HG02678 (cell line): ENCODE measurements around the gene EIF3M.

Source experiments
- ATAC-seq: cut with Tn5 transposase; IDR thresholded peaks from one replicate; pipeline ENCODE4 v1.9.1; 2021; ENCODE audit warnings: mild to moderate bottlenecking, moderate library complexity; ENCODE audit not compliant: unreplicated experiment

EIF3M gene

DNA sequence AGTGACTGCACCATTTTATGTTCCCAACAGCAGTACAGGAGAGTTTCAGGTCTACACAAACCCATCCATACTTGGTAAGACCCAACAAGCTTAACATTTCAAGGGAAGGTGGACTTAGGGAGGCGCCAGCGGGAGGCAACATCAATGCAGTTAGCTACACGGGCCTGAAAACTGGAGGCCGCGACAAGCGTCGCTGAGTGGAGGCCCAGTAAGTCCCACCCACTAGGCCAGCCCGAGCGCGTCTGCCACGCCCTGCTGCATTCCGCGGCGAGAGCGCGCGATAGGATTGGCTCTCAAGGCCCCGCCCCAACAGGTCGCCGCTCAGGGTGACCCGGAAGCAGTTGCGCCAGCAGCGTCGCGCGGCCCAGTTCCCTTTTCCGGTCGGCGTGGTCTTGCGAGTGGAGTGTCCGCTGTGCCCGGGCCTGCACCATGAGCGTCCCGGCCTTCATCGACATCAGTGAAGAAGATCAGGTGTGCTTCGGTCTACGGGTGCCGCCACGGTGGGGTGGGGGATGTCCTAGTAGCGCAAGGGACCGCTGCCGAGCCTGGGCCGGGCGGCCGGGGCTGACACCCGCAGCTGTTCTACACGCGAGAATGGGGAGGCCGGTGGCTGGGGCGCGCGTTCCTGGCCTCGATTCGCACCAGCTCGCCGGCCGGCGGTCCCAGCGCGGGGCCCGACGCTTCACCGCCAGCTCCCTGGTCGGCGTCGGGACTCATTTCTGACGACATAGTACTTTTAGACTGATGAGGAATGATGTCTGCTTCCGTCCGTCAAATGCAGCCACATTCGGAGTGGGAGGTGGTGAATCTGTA, at the start of gene EIF3M:
EIF3M (plus strand) TSS at position 373 of the 813 bp plus-strand sequence; CDS start at position 430, 57 bp downstream.
- peak; percentile 98 for ATAC-seq

DNA sequence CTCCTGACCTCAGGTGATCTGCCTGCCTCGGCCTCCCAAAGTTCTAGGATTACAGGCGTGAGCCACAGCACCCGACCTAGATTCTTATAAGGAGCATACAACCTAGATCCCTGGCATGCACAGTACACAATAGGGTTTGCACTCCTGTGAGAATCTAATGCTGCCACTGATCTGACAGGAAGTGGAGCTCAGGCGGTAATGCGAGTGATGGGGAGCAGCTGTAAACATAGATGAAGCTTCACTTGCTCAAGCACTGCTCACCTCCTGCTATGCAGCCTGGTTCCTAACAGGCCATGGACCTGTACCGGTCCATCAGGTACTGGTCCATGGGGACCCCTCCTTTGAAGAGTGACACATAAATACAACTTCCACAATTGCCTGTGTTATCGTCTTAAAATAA, 44.8 kb upstream of the EIF3M start:
- no peak for ATAC-seq

DNA sequence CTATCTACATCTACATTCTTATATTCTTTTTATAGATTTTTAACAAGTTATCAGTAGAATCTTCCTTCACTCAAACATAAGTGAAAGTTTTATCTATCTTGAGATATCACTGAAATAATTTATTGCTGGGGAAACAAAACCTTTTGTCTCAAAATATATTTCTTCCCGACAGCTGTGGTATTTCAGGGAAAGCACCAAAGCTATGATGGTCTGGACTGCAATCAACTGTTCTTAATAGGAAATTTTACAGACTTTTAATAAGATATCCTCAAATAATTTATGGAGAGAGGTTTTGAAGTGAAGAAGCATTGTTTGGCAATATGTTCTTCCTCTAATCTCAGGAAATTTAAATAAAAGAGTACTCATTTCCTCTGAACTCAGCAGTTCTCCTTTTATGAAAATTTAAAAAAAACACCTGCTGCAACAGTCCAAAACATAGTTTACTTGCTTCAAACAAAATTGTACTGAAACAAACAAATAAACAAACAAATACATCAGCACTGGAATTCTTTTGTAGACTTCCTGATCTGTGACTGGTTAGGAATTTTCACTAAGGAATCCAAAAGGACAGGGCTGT, 33.9 kb upstream of the EIF3M start:
- no peak for ATAC-seq

DNA sequence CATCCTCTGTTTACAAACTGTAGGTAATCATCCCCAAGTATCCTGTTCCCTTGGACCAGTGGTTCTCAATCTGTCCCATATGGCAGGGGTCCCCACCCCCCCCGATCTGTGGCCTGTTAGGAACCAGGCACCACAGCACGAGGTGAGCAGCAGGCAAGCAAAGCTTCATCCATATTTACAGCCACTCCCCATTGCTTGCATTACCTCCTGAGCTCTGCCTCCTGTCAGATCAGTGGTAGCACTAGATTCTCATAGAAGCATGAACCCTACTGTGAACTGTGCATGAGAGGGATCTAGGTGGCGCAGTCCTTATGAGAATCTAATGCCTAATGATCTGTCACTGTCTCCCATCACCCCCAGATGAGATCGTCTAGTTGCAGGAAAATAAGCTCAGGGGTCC, 33.4 kb upstream of the EIF3M start:
- no peak for ATAC-seq

DNA sequence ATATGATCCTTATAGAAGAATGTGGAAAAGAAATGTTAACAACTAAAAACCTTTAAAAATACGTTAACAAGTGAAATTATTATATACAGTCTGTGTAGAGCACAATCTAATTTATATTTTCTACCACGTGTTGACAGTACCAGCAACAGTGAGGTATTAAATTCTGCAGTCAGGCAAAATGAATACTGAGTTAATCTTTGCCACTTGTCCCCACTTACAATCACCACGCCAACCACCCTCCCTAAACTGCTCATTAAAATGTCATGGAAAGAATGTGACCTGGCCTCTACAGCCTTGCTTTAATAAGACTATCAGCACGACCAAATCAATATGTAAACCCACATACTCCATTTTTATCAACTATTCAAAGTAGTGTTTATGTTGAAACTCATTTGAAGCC, 28.5 kb upstream of the EIF3M start:
- ATAC-seq, result no peak

DNA sequence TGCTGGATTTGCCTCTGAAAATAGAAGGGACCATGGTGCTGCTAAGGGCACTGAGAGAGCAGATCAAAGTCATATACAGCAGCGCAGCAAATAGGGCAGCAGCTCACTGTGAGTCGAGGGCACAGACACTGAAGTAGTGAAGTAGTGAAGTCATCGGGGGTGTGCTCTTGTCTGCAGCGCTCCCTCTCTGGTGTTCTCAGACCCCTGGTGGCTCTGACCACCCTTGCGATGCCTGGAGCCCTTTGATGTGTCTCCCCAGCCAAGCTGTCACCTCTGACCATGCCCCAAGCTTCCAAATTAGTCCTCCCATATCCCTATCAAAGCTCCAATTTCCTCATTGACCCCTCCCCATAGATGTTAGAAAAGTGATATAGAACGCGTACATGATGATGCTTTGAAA, 27.7 kb upstream of the EIF3M start:
- no peak for ATAC-seq

DNA sequence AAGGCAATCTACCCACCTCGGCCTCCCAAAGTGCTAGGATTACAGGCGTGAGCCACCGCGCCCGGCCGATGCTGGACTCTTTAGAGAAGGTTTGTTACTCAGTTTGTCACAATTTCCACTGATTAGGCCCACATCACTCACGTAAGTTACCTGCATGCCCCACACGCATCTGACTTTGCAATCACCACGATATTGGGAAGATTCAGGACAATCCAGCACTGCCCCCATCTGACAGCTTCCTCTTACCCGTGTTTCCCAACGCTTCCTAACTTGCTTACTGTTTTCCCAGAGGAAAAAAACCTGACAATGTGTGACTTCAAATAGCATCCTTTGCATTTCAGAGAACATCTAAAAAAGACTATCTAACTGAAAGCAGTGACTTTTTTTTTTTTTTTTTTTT, 21.8 kb upstream of the EIF3M start:
- no peak for ATAC-seq

DNA sequence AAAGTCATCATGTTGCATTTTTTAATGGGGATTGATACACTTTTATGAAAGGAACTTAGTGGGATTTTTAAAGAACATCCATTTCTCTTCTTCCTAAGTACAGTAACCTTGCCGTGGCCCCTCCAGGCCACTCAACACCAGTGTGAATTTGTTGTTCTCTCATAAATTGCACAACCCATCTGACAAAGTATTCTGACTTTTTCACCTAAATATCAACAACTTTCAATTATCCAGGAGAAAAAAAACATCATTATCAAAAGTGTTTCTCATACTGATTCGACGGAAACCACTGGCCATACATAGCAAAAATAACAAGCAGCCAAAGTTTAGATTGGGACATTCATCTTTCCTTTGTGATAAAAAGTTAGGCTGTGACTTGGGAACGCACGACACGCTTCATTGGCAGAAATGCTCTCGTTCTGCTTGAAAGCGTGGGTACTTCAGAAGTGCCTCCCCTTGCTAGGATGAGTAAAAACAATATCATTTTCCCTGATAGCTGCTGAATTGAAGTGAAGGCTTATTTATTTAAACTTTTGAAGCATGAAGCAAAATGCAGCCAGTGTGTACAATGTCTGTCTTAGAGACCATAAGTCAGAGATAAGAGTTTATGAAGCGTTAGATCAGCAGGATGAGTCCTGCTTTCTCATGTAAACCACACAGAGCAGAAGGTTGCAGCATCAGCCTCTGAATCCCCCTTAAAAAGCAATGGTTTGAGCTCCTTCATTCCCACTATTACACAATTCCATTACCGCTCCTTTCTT, 20.6 kb upstream of the EIF3M start:
- ATAC-seq, result no peak

DNA sequence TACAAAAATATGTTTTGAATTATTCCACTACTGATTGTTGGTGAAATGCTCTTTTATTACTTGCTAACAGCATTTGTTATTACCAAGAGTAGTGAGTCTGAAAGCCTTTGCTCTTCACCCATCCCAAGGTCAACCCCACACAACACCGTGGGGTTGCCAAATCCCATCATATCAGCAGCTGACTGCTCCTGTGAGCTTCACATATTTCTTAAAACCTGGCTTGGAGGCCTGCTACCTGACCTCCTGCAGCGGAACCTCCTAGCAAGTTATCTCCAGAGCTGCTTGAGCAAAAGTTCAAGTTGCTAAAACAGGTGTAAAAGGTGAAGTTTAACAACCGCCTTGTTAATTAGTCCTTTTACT, 20.1 kb upstream of the EIF3M start:
- ATAC-seq, result no peak

DNA sequence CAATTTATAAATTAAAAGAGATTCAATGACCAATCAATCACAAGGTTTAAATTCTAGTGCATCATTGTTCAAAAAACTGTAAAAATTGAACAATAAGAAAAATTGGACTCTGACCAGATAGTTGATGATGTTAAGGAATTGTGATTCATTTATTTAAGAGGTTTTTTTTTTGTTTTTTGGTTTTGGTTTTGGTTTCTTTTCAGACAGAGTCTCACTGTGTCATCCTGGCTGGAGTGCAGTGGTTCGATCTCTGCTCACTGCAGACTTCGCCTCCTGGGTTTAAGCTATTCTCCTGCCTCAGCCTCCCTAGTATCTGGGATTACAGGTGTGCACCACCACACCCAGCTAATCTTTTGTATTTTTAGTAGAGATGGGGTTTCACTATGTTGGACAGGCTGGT, 17.1 kb upstream of the EIF3M start:
- ATAC-seq, result no peak

DNA sequence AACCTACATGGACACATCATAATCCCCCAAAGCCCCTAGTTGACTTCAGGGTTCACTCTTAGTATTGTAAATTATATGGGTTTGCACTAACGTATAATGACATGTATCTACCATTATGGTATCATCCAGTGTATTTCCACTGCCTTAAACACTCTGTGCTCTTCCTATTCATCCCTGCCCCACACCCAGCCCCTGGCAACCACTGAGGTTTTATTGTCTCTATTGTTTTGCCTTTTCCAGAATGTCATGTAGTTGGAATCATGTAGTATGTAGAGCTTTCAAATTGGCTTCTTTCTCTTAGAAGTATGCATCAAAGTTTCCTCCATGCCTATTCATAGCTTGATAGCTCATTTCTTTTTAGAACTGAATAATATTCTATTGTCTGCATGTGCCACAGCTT, 16.5 kb upstream of the EIF3M start:
- ATAC-seq, result no peak

DNA sequence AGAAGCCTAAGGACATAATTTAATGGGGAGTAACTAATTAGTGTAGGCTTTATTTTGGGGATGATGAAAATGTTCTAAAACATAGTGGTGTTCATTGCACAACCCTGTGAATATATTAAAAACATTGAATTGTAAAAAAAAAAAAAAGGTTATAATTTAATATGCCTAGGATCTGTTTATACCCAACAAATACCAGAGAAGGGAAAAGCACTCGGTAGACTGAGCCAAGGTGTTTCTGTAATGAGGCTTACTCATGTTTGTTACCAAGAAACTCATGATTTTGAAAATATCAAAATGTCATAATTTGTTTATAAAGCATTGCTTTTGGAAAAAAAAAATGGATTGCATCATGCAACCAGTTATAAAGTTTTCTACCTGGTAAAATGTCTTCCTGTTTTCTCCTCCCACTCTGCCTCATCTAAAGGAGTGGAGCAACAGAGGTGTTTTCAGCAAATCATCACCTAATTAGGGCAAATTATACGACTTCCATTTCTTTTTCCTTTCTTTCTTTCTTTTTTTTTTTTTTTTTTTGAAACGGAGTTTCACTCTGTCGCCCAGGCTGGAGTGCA, 14.2 kb upstream of the EIF3M start:
- ATAC-seq, result no peak

DNA sequence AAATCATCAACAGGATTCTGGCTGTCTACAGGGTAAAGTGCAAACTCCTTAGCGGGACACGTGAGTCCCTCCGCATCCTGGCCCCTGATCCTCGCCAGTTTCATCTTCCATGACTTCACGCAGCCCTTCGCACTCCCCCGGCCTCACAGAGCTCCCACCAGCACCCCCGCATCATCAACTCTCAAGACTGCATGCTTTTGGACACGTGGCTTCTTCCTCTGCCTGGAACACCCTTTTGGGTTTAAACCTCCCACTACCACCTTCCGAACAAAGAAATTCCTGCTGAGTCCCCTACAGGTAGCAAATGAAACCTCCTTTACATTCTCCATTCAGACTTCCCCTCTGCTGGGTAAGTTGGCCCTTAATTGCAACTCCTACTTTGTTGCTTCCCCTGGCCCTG, 12.6 kb upstream of the EIF3M start:
- no peak for ATAC-seq

DNA sequence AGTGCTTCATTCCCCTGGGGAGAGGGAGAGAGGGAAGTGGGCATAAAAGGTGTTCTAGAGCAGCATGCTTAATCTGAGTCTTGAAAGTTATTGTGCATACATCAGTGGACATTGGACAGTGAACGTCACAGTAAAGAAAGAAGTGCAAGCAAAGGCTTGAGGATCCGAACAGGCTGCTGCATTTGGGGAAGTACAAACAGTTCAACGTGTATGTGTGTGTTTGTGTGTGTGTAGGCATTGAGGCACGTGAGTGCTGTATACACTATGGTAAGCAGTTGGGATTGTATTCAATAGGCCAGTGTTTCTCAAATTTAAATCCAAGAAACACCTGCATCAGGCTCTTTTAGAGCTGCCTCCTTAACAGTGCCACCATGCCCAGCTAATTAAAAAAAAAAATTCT, 10.4 kb upstream of the EIF3M start:
- ATAC-seq, result no peak

DNA sequence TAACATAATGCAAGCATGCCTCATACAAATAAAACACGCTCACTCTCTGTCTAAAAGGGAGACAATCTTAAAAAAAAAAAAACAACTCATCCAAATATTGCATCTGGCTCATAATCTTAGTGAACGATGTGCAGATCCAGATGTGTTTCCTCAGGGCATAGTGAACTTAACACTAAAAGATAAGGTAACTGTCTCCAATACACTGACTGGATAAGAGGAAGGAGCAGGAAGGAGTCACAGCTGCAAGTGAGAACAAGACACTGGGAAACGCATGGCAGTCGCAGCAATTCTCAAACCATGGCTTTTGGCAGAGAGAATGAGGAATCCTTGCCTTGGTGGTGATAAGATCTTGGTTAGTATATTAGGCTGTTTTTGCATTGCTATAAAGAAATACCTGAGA, 9.2 kb upstream of the EIF3M start:
- ATAC-seq, result no peak

DNA sequence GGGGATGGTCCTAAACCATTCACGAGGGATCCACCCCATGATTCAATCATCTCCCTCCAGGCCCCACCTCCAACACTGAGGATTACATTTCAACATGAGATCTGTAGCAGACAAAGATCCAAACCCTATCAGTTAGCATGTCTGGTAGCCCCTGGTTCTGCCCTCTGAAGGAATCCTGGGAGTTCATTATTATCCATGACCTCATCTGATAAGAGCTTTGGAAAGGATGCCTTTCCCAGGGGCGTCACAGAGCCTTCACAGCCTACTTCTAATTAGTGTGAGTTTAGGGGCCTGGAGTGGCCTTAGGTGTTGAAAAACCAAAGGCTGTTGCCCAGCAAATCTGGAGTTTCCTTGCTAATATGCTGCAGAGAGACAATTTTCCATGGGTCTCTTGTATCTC, 8.6 kb upstream of the EIF3M start:
- ATAC-seq, result no peak

DNA sequence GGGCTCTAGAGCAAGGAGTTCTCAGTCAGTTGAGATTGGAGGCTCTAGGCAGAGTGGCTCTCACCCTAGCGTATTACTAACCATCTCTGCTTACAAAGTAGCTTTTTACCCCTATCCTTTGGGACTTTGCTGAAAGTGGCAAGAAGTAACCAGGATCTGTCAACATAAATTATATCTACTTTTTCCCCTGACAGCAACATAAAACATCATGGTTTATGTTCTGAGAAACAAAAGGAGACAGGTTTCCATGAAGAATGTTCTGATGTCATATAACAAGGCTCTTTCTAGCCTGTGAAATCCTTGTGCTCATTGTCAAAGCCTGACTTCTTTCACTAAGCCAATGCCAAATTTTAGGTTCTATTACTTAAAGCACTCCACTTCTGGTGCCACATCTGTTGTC, 7.2 kb upstream of the EIF3M start:
- no peak for ATAC-seq

DNA sequence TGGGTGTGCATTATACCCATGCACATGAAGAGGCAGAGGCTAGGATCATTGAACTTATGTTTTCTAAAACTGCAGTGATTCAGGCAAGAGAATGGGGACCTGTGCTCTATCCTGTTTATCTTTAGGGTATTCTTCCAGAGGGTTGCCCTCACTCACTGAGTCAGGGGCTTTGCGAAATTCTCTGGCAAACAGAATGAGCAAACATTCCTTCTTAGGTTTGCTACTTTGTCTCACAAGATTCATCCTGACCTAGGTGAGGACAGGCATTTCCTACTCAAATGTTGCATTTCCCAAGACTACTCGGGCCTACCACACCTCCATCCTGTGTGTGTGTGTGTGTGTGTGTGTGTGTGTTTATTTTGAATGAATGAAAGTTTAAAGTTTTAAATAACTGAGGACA, 2.7 kb upstream of the EIF3M start:
- no peak for ATAC-seq

DNA sequence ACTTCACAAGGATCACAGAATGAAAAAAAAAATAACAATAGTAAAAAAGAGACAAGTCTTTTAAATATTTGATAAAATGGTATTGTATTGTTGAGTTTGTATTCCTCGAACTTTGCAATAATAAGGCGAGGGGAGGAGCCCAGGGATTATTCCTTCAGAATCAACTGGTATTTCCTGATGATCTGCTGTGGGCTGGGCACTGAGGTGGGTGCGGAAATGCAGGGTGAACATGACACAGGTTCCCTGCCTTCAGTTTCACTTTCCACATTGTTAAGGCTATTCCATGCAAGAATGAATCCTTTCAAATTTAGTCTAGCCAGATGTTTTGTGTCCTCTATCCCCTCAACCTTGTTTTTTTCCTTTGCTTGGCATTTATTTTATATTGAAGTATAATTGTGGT, 2.1 kb upstream of the EIF3M start:
- ATAC-seq, result no peak

DNA sequence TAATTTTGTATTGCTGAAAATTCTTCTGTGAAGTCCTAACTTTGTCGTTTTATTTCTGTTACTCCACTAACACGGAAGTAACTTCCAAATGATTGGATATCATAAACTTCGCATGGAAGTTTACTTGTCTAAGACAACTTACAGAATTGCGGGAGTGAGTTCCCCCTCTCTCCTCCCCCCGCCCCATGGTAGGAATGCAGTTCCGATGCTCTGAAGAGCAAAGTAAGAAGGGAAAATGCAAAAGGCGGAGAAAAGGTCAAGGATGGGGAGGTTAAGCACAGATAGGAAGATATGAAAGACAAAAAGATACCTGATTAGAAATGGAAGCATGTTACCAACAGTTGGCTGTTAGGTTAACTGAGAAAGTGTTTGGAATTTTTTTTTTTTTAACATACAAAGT, 1.3 kb downstream of the EIF3M start:
- ATAC-seq, result no peak

DNA sequence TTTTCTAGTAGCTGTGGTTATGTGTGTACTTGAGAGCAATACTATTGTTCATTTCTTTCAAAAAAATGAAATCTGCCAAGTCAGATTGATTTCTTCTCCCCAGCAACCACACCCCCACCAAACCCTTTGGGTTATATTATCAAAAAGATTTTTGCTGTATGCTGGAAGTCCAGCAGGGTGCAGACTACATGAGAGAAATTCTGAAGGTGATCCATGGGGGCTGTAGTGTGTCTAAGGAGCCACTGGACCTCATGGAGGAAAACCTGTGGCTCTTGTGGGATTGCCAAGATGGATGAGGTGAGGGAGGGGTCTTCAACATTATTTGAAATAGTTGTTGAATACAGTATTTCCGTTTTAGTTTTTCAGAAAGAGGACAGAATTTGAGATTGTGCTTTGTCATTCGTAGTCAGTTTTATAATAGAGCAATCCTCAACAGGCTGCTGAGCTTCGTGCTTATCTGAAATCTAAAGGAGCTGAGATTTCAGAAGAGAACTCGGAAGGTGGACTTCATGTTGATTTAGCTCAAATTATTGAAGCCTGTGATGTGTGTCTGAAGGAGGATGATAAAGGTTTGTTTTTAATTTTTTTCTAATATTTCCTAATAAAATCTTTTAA, 3.1 kb downstream of the EIF3M start:
- no peak for ATAC-seq
